Stimulated activated CD4-positive, alpha-beta T cell treated with anti-CD3 and anti-CD28 coated beads, TNF-alpha, amount 100 ng/mL, for 4 hours (primary cell): Measurements from ENCODE around the gene RNU6-9.

Source experiments
- DNase-seq, 3 experiments: peaks; one replicate each; pipeline ENCODE4 v3.0.0-alpha.2; 2020; ENCODE audit warnings: low read depth in 3 of 3

The RNU6-9 gene

GRCh38 chr19:934197-934840 is 41.0 kb downstream of the RNU6-9 start:
- no peak for DNase-seq

- DNase-seq, result no peak
These were observed 41.7 kb downstream of the RNU6-9 start for GRCh38 chr19:934865-935479.

DNA sequence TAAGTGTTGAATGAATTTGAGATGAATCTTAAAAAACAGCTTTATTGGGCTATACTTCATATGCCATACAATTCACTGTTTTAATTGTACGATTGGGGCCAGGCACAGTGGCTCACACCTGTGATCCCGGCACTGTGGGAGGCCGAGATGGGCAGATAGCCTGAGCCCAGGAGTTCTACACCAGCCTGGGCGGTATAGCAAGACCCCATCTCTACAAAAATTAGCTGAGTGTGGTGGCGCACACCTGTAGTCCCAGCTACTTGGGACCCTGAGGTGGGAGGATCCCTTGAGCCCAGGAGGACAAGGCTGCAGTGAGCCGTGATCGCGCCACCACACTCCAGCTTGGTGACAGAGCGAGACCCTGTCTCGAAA is 42.9 kb downstream of the RNU6-9 start:
- DNase-seq, result no peak

DNA sequence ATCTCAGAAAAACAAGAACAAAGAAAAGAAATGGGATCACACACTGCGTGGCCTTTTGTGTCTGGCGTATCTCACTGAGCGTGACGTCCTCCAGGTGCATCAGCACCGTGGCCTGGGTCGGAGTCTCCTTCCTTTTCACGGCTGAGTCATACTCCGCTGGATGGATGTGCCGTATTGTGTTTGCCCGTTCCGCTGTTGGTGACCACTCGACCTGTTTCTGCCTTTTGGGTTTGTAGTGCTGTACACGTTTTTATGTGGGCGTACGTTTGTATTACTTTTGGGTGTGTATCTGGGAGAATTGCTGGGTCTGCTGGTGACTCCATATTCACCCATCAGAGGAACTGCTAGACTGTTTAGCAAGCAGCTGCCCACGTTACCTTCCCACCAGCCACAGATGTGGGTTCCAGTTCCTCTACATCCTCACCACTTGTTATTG is 44.0 kb downstream of the RNU6-9 start:
- no peak for DNase-seq

DNA sequence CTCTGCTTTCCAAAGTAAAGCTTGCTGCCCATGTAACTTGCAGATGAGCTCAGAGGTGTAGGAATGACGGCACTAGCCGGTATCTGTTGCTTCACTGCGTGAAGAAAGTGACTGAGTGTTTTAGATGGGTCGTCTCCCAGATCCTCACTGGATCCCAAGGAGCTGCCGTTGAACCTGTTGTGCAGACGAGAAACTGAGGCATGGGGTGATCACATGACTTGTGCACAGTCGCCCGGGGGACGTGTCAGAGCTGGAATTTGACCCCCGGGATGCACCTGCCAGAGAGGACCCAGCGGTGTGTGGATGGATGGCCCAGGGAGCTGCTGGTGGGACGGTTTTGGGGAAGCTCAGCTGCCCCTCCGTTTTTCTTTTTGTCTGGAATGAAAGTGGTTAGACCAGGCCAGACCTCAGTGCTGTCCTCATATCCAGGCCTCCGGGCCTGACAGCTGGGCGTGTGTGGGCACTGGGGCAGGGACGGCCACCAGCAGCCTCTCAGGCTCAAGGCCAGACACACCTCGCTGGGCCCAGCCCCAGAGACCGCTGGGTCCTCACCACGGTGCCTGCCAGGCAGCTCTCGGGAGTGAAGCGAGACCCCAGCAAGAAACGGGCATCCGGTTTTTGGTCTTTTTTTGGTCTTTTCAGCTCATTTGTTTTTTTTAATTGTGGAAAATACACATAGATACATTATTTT is 45.1 kb downstream of the RNU6-9 start:
- no peak for DNase-seq

DNA sequence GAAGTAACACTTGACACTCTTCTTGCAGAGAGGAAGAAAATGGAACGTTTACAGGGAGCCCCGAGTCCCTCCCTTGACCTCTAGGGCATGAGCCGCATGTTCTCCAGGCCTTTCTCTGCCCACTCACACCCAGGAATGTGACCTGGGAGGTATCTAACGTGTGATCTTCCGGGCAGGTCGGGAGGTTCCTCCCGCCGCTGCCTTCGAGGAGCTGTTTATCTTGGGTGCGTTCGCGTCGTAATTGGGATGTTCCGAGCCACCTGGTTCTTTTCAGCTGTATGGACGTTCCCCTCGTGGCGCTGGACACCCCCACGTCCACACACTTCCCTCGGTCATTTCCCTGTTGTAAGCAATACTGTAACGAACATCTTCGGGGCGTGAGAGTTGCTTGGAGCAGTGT is 46.2 kb downstream of the RNU6-9 start:
- DNase-seq, result no peak

DNA sequence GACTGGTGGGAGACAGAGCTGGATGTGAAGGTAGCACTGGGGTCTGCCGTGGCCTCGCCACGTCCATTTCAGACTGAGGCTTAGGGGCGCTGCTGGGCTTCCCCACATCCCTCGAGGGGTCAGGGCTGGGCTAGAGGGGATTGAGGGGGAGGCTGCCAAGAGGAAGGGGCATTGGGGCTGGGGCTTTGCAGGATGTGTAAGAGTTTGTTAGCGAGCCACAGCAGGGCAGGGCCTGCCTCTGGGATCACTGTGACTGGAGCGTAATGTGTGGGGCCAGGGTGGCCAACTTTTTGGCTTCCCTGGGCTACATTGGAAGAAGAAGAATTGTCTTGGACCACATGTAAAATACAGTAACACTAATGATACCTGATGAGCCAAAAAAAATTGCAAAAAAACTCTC is 46.6 kb downstream of the RNU6-9 start:
- DNase-seq, result no peak

GRCh38 chr19:940591-941291 is 47.5 kb downstream of the RNU6-9 start:
- DNase-seq, result peak in 2 of 3 experiments; percentile 45 to 58

DNA sequence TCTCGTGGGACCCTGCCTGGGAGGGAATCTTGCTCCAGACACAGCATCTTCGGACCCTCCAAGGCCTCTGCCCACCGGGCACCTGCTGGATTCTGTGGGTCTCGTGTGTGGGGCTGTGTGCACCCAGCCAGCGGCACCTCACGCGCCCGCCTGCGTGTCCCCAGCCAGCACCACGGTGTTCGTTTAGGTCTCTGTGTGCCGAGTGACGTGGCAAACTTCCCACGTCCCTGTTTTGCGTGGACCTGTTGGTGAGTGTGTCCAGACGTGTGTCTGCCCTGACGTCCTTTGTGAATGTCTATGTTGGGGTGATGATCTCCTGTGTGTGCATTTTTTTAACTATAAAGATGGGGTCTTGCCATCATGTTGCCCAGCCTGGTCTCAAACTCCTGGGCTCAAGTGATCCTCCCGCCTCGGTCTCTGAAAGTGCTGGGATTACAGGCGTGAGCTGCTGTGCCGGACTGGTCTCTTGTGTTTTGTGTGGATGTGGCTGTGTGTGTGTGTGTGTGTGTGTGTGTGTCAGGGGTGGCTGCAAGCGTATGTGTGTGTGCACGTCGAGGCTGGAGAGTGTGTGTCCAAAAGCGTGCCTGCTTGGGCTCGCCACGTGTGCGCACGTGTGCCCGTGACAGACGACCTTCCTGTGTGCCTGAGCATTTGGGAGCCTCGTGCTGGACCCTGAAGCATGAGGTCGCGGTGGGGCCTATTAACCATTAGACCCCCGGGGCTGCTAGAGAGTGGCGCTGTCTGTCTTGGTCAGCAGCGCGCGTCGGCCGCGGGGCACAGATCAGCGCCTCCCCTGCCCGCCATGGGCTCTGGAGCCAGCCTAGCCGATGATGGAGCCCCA is 48.2 kb downstream of the RNU6-9 start:
- DNase-seq, result no peak

- no peak for DNase-seq
These were observed 48.9 kb downstream of the RNU6-9 start for GRCh38 chr19:942133-942645.
